Pancreas (tissue), 10 donors: ENCODE results near the gene ERICH6B. TPM values are rescaled to one million over a fixed set of nuclear protein-coding genes. Genes with fewer than 3 reads are reported as not detected.

ENCODE experiments used
- ATAC-seq, 4 donors: fragments of 200-7000 bp; cut with Tn5 transposase; one replicate each; pipeline versions ENCODE4 v1.8.0 to v1.9.1; 2020; ENCODE audit warnings: mild to moderate bottlenecking in 4 of 4, moderate library complexity in 4 of 4
- DNase-seq, 6 donors: peaks; one replicate each; pipeline ENCODE4 v3.0.0-alpha.2; 2020
- FAIRE-seq: peaks from 2 replicates; lab custom pipeline; 2012; peaks lifted over from hg19 to GRCh38; lab: Jason Lieb, UNC
- H3K27ac ChIP-seq, 4 donors: fragments of 200-600 bp; sonication (generic); 1 replicate in 3 of 4; 2 replicates in 1 of 4; pipeline versions ENCODE4 v1.5.0 to v1.8.0; 2020
- H3K27me3 ChIP-seq, 4 donors: fragments of 200-600 bp; one replicate each; pipeline ENCODE4 v1.8.0; 2021
- H3K36me3 ChIP-seq, 3 donors: fragments of 200-600 bp; sonication (generic) in 1 of 3; one replicate each; pipeline versions ENCODE4 v1.5.0 to v1.8.0; 2020 to 2021
- H3K4me1 ChIP-seq, 3 donors: fragments of 200-600 bp; one replicate each; pipeline ENCODE4 v1.8.0; 2021
- H3K4me3 ChIP-seq, 4 donors: fragments of 200-600 bp; sonication (generic) in 2 of 4; one replicate each; pipeline versions ENCODE4 v1.5.0 to v1.8.0; 2020 to 2021
- H3K9me3 ChIP-seq, 4 donors: fragments of 200-600 bp; one replicate each; pipeline ENCODE4 v1.8.0; 2021
- CTCF ChIP-seq, 4 donors: fragments of 200-600 bp; sonication (generic) in 3 of 4; IDR thresholded peaks; one replicate each; pipeline versions ENCODE4 v1.5.0 to v1.8.0; 2021; ENCODE audit warnings: antibody characterized with exemption in 4 of 4
- WGBS, 2 donors: extraction: QIAGEN DNeasy Blood & Tissue Kit; methylation state at CpG; one replicate each; pipeline ENCODE4 v1.1.7; 2013; 5-methylcytosine and 5-hydroxymethylcytosine counted together
- intact Hi-C, 3 donors: fragments of 100-400 bp; cut with DNase I; formaldehyde crosslinking; loops; one replicate each; pipeline versions ENCODE4 v1.11.1 to v1.14.2; 2022
- polyA plus RNA-seq, 2 donors: library from polyadenylated mRNA; stranded (reverse); fragments of 200-250 nt; gene quantifications; one replicate each; pipeline ENCODE4 v1.2.3, GENCODE V29; 2013
- total RNA-seq, 6 donors: library from RNA; stranded (reverse); fragmentation: NEBNext Ultra II Directional in 4 of 6; extraction: Animal tissue kit (Norgen Biotek cat#: 25700) in 4 of 6; gene quantifications; one replicate each; pipeline versions ENCODE4 v1.2.1 to v1.2.4, GENCODE V29; 2021 to 2023
- donor health status: healthy with polysubstance abuse.
- donor health status: DM: no; HTN: no; CAD: no; lungs with moderate emphysema.
- donor health status: DM: no; HTN: no; CAD: no.
- donor health status: control.
- donor health status: control.
- donor health status: Bipolar disorder and iron deficiency.
- donor health status: DM: yes; HTN: yes; CAD: no.
- donor health status: DM: no; HTN: no; CAD: no.
- donor health status: DM: no; HTN: no; CAD: no.
- donor health status: DM: yes; HTN: yes; CAD: no.

ERICH6B gene
- total and polyA plus RNA-seq, 8 donors, result not detected

- ATAC-seq (no peak), DNase-seq (no peak), FAIRE-seq (no peak)
- no peak overlapping the region for H3K27ac ChIP-seq
- H3K9me3 ChIP-seq, result no peaks in the 10 kb centered on the region
- no peaks in the 10 kb centered on the region for H3K27me3 ChIP-seq
- TF ChIP-seq CTCF (IDR thresholded peaks at IDR 0.05), result no peak
- intact Hi-C loops, result no loop called here
- 44 to 47% methylated on average over 4 of the region's 4 CpGs for WGBS, 2 donors
- peaks cover 0 to 45% (median 27%) of the 10 kb centered on the region in 3 donors for H3K36me3 ChIP-seq
- no peak overlapping the region for H3K4me3 ChIP-seq
- no peaks in the 10 kb centered on the region for H3K4me1 ChIP-seq
Measured at GRCh38 chr13:45518525-45519245, 96.9 kb downstream of the ERICH6B start.

GRCh38 chr13:45516757-45517156 is 98.8 kb downstream of the ERICH6B start:
- intact Hi-C loops, result no loop called here

GRCh38 chr13:45512098-45512496 is 103.4 kb downstream of the ERICH6B start:
- no peak for TF ChIP-seq CTCF (IDR thresholded peaks at IDR 0.05)
- Histone ChIP-seq H3K4me3 (no peak overlapping the region), H3K27me3 (no peaks in the 10 kb centered on the region), H3K9me3 (no peaks in the 10 kb centered on the region), H3K36me3 (peaks cover 0 to 46% (median 30%) of the 10 kb centered on the region in 3 donors), H3K4me1 (no peaks in the 10 kb centered on the region), H3K27ac (no peak overlapping the region)
- FAIRE-seq (no peak), DNase-seq (no peak), ATAC-seq (no peak)
- WGBS, 2 donors, result 64 to 78% methylated on average over 1 of the region's 1 CpG
- intact Hi-C loops, result no loop called here

More at GRCh38 chr13:45516757-45517156, 98.8 kb downstream of the ERICH6B start:
- no peak for ATAC-seq
- H3K27ac ChIP-seq, result no peak overlapping the region
- no peak overlapping the region for H3K4me3 ChIP-seq
- no peak for DNase-seq
- no peaks in the 10 kb centered on the region for H3K9me3 ChIP-seq
- peaks cover 0 to 56% (median 36%) of the 10 kb centered on the region in 3 donors for H3K36me3 ChIP-seq
- no peaks in the 10 kb centered on the region for H3K27me3 ChIP-seq
- FAIRE-seq, result no peak
- no peak for TF ChIP-seq CTCF (IDR thresholded peaks at IDR 0.05)
- WGBS, 2 donors, result 72 to 77% methylated on average over 2 of the region's 2 CpGs
- no peaks in the 10 kb centered on the region for H3K4me1 ChIP-seq

GRCh38 chr13:45511310-45512097 is 104.0 kb downstream of the ERICH6B start:
- no peaks in the 10 kb centered on the region for H3K4me1 ChIP-seq
- no peaks in the 10 kb centered on the region for H3K9me3 ChIP-seq
- intact Hi-C loops, result no loop called here
- DNase-seq (peak in 1 of 6 donors; percentile 24), ATAC-seq (peak; percentile 67 to 95 (median 89)), FAIRE-seq (peak; percentile 87)
- no peak overlapping the region for H3K4me3 ChIP-seq
- TF ChIP-seq CTCF (IDR thresholded peaks at IDR 0.05), result peak; percentile 80 to 89 (median 84)
- WGBS, 2 donors, result 59 to 62% methylated on average over 3 of the region's 3 CpGs
- no peak overlapping the region for H3K27ac ChIP-seq
- H3K27me3 ChIP-seq, result no peaks in the 10 kb centered on the region
- H3K36me3 ChIP-seq, result peaks cover 0 to 47% (median 25%) of the 10 kb centered on the region in 3 donors
